SU-DHL-6 (cell line): ENCODE data around the gene NPIPA5.
"Not testable (repeated sequence)": the region's sequence is repeated elsewhere in the genome, so short reads cannot be mapped to it uniquely, and the experiment has no call there.

Experiments used
- H2AFZ ChIP-seq: fragments of 200-600 bp; sonication (generic); 2 replicates; pipeline ENCODE4 v1.6.1; 2014; ENCODE audit warnings: low read depth, mild to moderate bottlenecking, moderate library complexity, mixed read lengths, antibody characterized with exemption, low read length; ENCODE audit not compliant: severe bottlenecking
- H3F3A ChIP-seq: fragments of 200-600 bp; shearing (Covaris generic); 2 replicates; pipeline ENCODE4 v1.6.0; 2016; ENCODE audit warnings: antibody characterized with exemption, mild to moderate bottlenecking; ENCODE audit not compliant: insufficient read depth
- H3K27ac ChIP-seq: fragments of 200-600 bp; sonication (generic); 2 replicates; pipeline ENCODE4 v1.5.1; 2016; ENCODE audit warnings: low read depth, mild to moderate bottlenecking, low read length, moderate library complexity, mixed read lengths
- H3K27me3 ChIP-seq: fragments of 200-600 bp; sonication (generic), shearing (Covaris generic); 2 replicates; pipeline ENCODE4 v1.6.0; 2014; ENCODE audit warnings: mild to moderate bottlenecking, low read length
- H3K36me3 ChIP-seq: fragments of 200-600 bp; sonication (generic); 2 replicates; pipeline ENCODE4 v1.6.1; 2014; ENCODE audit warnings: mild to moderate bottlenecking, low read length, mixed read lengths
- H3K4me2 ChIP-seq: fragments of 300-600, 200-600 bp; shearing (Covaris generic), sonication (generic); 2 replicates; pipeline ENCODE4 v1.6.0; 2014; ENCODE audit warnings: low read length, low read depth, mild to moderate bottlenecking; ENCODE audit not compliant: poor library complexity, severe bottlenecking
- H3K4me3 ChIP-seq: fragments of 200-600 bp; sonication (generic); 2 replicates; pipeline ENCODE4 v1.5.1; 2014; ENCODE audit warnings: antibody characterized with exemption, low read length, mild to moderate bottlenecking, mixed read lengths; ENCODE audit not compliant: insufficient read depth, poor library complexity, severe bottlenecking
- H3K79me2 ChIP-seq: fragments of 200-600 bp; sonication (generic); 2 replicates; pipeline ENCODE4 v1.6.1; 2014; ENCODE audit warnings: mild to moderate bottlenecking, low read length, moderate library complexity; ENCODE audit not compliant: insufficient read depth
- H3K9ac ChIP-seq: fragments of 200-600 bp; sonication (generic); 2 replicates; pipeline ENCODE4 v1.7.0; 2014; ENCODE audit warnings: mild to moderate bottlenecking, low read length
- H3K9me2 ChIP-seq: fragments of 200-600 bp; sonication (generic); replicated peaks from 2 replicates; pipeline ENCODE4 v1.6.1; 2014; ENCODE audit warnings: low read length; ENCODE audit not compliant: insufficient read depth
- H3K9me3 ChIP-seq: fragments of 200-600 bp; sonication (generic); 2 replicates; pipeline ENCODE4 v1.6.1; 2014; ENCODE audit warnings: low read length, mixed read lengths; ENCODE audit not compliant: insufficient read depth
- H4K20me1 ChIP-seq: fragments of 200-600 bp; sonication (generic); 2 replicates; pipeline ENCODE4 v1.6.1; 2014; ENCODE audit warnings: low read depth, mild to moderate bottlenecking, antibody characterized with exemption, low read length, moderate library complexity, mixed read lengths
- EZH2phosphoT487 ChIP-seq: fragments of 200-600 bp; sonication (generic), shearing (Covaris generic); conservative IDR thresholded peaks from 2 replicates; pipeline ENCODE4 v1.6.1; 2018; ENCODE audit warnings: mild to moderate bottlenecking, antibody characterized with exemption, low read length, moderate library complexity, mixed read lengths
- TF ChIP-seq, protein P1 (sequence below): fragments of 200-600 bp; sonication (generic); IDR thresholded peaks from one replicate; pipeline ENCODE4 v1.5.1; 2017; ENCODE audit warnings: antibody characterized with exemption, mild to moderate bottlenecking, low read length, moderate library complexity; ENCODE audit not compliant: insufficient read depth, poor library complexity, severe bottlenecking

The NPIPA5 gene

DNA sequence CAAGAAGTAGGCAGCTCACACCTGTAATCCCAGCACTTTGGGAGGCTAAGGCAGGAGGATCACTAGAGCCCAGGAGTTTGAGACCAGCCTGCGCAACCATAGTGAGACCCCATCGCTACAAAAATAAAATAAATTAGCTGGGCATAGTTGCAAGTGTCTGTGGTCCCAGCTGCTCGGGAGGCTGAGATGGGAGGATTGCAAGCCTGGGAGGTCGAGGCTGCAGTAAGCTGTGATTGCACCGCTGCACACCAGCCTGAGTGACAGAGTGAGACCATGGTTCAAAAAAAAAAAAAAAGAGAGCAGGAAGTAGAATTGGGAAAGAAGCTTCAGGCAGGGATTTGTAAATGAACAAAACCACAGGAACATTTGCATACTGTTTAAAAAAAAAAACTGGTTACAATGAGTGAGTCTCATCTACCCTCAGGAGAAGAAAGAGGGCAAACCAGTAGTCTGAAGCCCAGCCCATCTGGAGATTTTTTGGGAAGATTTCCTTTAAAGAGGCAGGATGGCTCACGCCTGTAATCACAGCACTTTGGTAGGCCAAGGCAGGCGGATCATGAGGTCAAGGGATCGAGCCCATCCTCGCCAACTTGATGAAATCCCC lies 25.4 kb upstream of the NPIPA5 start:
- Histone ChIP-seq H3K27ac (no peak overlapping the region), H3K79me2 (no peaks in the 10 kb centered on the region), H3K9me2 (no peaks in the 10 kb centered on the region), H2AFZ (no peak overlapping the region), H3K27me3 (no peaks in the 10 kb centered on the region), H3K4me2 (no peak overlapping the region), H4K20me1 (no peaks in the 10 kb centered on the region), H3K36me3 (no peaks in the 10 kb centered on the region), H3K4me3 (no peak overlapping the region), H3K9me3 (no peaks in the 10 kb centered on the region), H3K9ac (no peak overlapping the region), H3F3A (no peaks in the 10 kb centered on the region)
- TF ChIP-seq, protein P1, sequence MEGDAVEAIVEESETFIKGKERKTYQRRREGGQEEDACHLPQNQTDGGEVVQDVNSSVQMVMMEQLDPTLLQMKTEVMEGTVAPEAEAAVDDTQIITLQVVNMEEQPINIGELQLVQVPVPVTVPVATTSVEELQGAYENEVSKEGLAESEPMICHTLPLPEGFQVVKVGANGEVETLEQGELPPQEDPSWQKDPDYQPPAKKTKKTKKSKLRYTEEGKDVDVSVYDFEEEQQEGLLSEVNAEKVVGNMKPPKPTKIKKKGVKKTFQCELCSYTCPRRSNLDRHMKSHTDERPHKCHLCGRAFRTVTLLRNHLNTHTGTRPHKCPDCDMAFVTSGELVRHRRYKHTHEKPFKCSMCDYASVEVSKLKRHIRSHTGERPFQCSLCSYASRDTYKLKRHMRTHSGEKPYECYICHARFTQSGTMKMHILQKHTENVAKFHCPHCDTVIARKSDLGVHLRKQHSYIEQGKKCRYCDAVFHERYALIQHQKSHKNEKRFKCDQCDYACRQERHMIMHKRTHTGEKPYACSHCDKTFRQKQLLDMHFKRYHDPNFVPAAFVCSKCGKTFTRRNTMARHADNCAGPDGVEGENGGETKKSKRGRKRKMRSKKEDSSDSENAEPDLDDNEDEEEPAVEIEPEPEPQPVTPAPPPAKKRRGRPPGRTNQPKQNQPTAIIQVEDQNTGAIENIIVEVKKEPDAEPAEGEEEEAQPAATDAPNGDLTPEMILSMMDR, result no peak
- TF ChIP-seq EZH2phosphoT487, result no peak

GRCh38 chr16:15401972-15402371 lies 23.9 kb upstream of the NPIPA5 start:
- Histone ChIP-seq H3K36me3 (no peaks in the 10 kb centered on the region), H3K9me3 (no peaks in the 10 kb centered on the region), H3F3A (no peaks in the 10 kb centered on the region), H3K4me2 (no peak overlapping the region), H3K4me3 (no peak overlapping the region), H3K79me2 (no peaks in the 10 kb centered on the region), H4K20me1 (no peaks in the 10 kb centered on the region), H3K9ac (no peak overlapping the region), H3K27ac (no peak overlapping the region), H3K27me3 (no peaks in the 10 kb centered on the region), H3K9me2 (no peaks in the 10 kb centered on the region), H2AFZ (no peak overlapping the region)
- TF ChIP-seq, protein P1, result no peak

DNA sequence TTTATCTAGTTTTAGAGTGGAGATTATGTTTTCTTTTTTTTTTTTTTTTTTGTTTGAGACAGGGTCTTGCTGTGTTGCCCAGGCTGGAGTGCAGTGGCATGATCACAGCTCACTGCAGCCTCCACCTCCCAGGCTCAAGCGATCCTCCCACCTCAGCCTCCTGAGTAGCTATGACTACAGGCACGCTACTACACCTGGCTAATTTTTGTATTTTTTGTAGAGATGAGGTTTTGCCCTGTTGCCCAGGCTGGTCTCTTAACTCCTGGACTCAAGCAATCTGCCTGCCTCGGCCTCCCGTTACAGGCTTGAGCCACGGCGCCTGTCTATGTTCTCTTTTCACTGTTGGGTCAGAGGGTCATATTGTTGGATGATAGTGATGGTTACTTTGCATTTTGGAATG lies 22.2 kb upstream of the NPIPA5 start:
- not testable (repeated sequence) for H3K4me2 ChIP-seq

GRCh38 chr16:15399317-15399716 lies 21.2 kb upstream of the NPIPA5 start:
- H3K36me3 ChIP-seq, result no peaks in the 10 kb centered on the region
- no peak overlapping the region for H3K27ac ChIP-seq
- no peaks in the 10 kb centered on the region for H3K9me2 ChIP-seq
- no peaks in the 10 kb centered on the region for H4K20me1 ChIP-seq
- no peak overlapping the region for H3K4me2 ChIP-seq
- H3K9me3 ChIP-seq, result no peaks in the 10 kb centered on the region
- no peaks in the 10 kb centered on the region for H3K79me2 ChIP-seq
- H3K4me3 ChIP-seq, result no peak overlapping the region
- H2AFZ ChIP-seq, result no peak overlapping the region
- TF ChIP-seq, protein P1, result no peak
- TF ChIP-seq EZH2phosphoT487, result no peak
- no peak overlapping the region for H3K9ac ChIP-seq
- no peaks in the 10 kb centered on the region for H3K27me3 ChIP-seq
- no peaks in the 10 kb centered on the region for H3F3A ChIP-seq

More for the DNA sequence above, 22.2 kb upstream of the NPIPA5 start:
- not testable (repeated sequence) for H3F3A ChIP-seq, H3K9ac ChIP-seq, H3K4me3 ChIP-seq, H3K36me3 ChIP-seq, H4K20me1 ChIP-seq, H3K9me3 ChIP-seq, H3K27me3 ChIP-seq, H3K9me2 ChIP-seq, H3K27ac ChIP-seq, H2AFZ ChIP-seq, H3K79me2 ChIP-seq
